HG03064 (cell line): Measurements from ENCODE around the gene SLC38A8.
A peak's percentile ranks its signal among the peaks of the same experiment; 100 is the strongest.

Experiments
- ATAC-seq: cut with Tn5 transposase; IDR thresholded peaks from one replicate; pipeline ENCODE4 v1.9.1; 2021; ENCODE audit warnings: low read depth; ENCODE audit not compliant: unreplicated experiment

SLC38A8 gene

GRCh38 chr16:84042308-84042878 is at the start of gene SLC38A8:
TSS of gene SLC38A8 (minus strand) at chr16:84042795. CDS start at chr16:84042157, 638 bp downstream.
- no peak for ATAC-seq

DNA sequence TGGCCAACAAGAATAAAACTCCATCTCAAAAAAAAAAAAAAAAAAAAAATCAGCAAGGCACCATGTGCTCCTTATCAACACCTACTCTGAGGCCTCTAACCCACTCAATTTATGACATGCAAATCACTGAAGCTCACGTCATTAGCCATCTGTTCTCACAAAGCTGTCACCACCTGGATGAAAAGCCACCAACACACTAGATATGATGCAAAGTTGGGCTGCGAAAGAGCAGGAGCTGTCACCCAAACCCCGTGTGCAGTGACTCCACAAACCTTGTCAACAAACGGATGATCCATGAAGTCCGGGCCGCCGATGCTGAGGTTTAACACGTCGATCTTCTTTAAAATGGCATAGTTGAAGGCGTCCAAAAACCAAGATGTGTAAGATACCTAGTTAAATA is 48.9 kb upstream of the SLC38A8 start:
- no peak for ATAC-seq

DNA sequence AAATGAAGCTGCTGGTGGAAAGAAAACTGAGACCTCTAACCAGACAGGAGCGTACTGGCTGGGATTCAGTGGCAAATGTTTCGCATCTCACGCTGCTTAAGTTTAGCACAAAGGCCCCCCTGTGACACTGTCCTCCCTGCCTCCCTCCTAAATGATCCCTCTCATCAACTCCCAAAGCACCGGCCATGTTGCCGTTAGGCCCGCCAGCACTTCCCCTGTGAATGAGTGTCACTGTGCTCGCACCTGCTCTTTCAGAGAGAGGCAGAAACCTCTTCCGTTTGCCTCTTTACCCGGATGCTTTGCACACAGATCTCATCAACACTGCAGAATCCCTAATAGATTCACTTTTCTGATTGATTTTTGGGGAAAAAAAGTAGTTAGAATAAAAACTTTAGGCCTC is 47.6 kb upstream of the SLC38A8 start:
- ATAC-seq = no peak

DNA sequence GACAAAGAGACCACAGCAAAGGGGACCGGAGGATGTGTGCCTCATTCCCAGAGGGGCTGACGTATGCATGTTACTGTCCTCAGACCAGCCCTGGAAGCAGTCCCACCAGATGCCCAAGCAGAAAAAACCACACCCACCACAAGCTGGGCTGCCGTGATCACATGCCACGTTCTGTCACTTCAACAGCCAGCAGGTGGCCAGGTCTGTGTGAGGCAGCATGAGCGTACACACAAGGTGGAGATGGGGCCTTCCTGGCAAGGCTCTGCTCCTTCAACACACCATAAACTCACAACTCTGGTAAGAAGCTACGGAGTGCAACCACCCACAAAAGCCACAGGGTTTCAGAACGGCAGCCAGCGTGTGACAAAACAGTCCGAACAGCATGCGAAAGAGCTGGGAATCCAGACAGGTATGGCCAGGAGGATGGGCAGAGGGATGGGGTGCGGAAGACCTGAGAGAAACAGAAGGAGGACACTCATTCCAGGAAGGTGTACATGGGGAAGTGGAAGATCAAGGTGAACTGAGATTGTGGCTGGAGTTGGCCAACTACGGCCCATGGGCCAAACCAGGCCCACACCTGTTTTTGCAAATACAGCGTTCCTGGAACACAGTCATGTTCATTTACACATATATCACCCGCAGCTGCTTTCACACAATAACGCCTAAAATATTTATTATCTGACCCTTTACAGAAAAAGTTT is 46.2 kb upstream of the SLC38A8 start:
- ATAC-seq = peak; percentile 68

- ATAC-seq = no peak
These were observed 45.0 kb upstream of the SLC38A8 start for GRCh38 chr16:84087466-84088151.

DNA sequence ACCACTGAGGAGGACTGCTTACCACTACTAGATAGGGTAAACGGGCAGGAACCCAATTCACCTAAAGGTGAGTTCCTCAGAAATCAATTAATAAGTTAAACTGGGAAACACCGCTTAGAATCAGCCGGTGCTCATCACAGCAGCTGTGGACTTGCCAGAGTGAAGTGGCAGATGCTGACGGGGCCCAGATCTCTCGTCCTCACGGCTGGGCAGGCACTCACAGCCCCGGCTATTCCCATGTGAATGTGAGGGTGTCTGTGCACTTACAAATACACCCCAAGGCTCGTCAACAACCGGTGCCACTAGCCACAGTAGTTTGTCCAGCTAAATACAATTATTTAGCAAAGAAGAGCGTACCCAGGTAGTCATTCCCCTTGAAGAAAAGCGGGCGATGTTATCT is 44.4 kb upstream of the SLC38A8 start:
- no peak for ATAC-seq

DNA sequence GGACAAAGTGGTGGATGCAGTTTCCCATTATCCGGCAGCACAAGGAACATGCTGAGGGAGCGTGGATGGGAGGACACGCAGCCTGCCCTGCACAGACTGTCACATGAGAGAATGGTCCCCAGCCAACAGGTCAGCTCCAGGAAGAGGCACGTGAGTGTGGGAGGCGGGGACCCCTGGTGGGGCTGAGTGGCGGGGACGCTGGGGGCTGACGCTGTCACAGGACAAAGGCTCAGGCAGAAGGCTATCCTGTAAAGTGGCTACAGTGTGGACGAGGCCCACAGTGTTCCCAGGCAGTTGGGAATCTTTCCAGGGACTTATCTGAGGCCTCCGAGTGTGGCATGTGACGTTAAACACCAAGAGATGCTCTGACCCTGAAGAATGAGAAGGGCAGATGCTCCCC is 43.7 kb upstream of the SLC38A8 start:
- ATAC-seq = no peak

DNA sequence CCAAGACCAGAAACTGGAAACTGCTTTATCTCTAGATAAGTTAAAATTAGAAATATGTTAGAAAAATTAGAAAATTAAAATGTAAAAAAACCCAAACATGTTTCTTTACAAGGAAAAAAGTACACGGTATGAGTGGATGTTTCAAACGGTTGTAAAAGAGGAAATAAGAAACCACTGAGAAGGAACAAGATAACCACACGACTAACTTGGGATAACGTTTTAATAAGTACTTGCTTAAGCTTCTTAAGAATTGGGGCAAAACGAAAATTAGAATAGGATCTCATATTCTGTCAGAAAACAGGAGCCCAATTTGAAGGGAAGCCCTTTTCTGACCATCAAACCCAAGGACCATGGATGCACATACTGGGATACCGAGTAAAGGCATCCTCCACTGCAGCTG is 43.2 kb upstream of the SLC38A8 start:
- ATAC-seq = no peak

GRCh38 chr16:84085271-84085667 is 42.7 kb upstream of the SLC38A8 start:
- ATAC-seq = no peak

- ATAC-seq = no peak
These were observed 42.1 kb upstream of the SLC38A8 start for GRCh38 chr16:84084570-84085270.

- ATAC-seq = no peak
These were observed 40.4 kb upstream of the SLC38A8 start for GRCh38 chr16:84082835-84083569.

- no peak for ATAC-seq
These were observed 39.5 kb upstream of the SLC38A8 start for GRCh38 chr16:84082110-84082509.

- ATAC-seq = no peak
These were observed 38.9 kb upstream of the SLC38A8 start for GRCh38 chr16:84081446-84081989.

DNA sequence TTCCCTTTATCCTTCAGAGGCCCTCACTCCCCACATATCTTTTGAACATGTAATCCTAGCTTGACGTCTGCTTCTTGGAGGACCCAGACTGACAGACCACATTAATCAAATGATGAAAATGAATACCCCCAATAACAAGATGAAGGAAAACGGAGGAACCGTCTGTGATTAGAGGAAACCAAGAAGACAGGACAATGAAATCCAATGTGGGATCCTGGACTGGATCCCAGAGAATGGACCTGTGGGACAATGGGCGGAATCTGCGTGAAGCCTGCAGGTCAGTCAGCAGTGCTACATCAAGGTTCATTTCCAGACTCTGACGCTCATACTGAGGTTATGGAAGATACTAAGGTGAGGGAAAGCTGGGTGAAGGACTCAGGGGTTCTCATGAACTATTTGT is 38.2 kb upstream of the SLC38A8 start:
- ATAC-seq = no peak

DNA sequence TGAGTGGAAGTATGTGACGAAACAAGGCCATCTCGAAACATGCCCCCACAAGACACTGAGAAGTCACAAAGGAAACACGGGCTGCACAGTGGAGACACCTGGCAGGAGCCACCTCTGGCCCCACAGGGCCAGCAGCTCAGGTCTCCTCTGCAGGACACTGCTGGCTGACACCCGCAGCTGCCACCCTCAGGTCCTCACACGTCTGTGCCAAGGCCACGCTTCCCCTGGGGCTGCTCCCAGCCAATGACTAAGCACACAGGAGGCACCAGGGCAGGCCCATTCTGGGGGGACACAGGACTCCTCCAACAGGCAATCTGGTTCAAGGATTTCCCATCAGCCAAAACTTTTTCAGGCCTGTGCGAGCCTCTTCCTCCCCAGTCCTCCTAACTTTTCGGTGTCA is 37.8 kb upstream of the SLC38A8 start:
- no peak for ATAC-seq

DNA sequence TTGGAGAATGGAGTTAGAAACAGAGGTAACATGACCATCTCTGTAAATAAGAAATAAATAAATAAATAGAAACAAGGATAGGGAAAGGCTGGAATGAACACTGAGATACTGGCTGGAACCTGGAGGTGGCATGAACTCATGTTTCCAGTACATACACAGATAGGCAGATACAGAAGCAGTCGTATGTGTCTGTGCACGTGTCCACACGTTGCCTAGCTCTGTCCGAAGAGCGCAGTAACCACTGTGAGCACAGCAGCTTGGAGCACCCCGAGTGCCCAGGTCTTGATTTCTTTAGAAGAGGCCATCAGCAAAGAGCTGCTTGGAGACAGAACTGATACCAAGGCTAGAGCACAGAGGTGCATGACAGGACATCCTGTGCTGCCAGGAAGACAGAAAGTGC is 37.1 kb upstream of the SLC38A8 start:
- no peak for ATAC-seq

- no peak for ATAC-seq
These were observed 32.8 kb upstream of the SLC38A8 start for GRCh38 chr16:84075376-84075775.

DNA sequence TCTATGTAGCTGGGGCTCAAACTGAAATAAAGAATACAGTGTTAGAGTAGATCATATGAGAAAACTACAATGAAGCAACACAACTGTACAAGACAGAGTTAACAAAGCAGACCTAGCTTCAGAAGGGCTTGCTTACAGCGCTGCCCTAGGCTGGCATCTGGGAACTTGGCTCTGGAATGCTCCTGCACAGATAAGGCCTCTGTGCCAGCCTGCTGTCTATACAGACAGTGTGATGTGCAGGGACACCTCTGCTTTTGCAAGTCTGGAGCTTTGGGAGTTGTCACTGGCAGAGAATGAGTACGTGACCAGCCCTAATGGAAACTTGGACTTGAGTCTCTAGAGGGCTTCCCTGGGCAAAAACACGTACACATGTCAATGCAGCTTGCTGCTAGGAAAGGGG is 32.1 kb upstream of the SLC38A8 start:
- no peak for ATAC-seq

DNA sequence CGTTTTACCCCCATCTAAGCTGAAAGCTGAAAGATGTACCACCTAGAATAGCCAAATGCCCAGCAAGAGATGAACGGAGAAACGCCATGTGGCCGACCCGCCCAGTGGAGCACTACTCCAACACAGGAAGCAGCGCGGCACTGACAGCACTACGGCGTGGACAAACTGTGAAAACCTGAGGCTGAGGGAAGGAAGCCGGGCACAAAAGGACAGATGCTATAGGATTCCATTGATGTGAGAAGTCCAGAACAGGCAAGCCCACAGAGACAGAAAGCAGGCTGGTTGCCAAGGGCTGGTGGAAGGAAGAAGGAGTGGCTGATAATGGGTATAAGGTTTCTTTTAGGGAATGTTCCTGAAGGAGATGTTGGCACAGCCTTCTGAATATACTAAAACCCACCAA is 29.4 kb upstream of the SLC38A8 start:
- no peak for ATAC-seq

DNA sequence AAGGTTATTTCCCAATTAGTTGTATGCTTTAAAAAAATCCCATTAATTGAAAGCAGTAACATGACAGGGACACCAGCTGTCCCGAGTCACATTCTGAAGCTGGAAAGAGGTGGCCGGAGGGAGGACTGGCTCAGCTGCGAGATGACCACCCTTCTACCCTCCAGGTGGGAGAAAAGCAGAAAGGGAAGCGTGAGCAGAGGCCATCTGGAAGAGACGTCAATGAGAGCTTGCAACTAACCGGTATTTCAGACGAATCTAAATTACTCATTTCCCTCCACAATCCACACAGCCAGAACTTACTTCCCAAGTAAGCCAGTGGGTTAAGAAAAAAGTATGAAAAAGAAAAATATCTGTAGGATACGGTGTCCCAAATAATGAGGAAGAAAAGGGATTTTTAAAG is 28.5 kb upstream of the SLC38A8 start:
- ATAC-seq = no peak
